Stimulated activated CD4-positive, alpha-beta T cell treated with anti-CD3 and anti-CD28 coated beads, Interleukin-1b, Interleukin-23, amount 100 ng/mL, for 48 hours (primary cell): ENCODE measurements around the gene C4orf33.

Experiments used
- DNase-seq: peaks from one replicate; pipeline ENCODE4 v3.0.0-alpha.2; 2020

Gene C4orf33

DNA sequence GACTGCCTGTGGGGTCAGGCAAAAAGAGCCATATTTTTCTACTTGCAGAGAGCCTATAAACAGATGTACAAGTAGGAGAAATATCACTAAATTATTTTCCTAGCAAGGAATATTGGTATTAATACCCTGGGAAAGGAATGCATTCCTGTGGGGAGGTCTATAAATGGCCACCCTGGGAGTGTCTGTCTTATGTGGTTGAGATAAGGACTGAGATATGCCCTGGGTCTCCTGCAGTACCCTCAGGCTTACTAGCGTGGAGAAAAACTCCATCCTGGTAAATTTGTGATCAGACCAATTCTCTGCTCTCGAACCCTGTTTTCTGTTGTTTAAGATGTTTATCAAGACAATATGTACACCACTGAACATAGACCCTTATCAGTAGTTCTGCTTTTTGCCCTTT lies 35.4 kb downstream of the C4orf33 start:
- no peak for DNase-seq

- no peak for DNase-seq
These were observed 40.5 kb downstream of the C4orf33 start for GRCh38 chr4:129136433-129136832.

GRCh38 chr4:129138810-129139496 lies 43.0 kb downstream of the C4orf33 start:
- DNase-seq, result no peak

GRCh38 chr4:129140521-129140920 lies 44.6 kb downstream of the C4orf33 start:
- no peak for DNase-seq

DNA sequence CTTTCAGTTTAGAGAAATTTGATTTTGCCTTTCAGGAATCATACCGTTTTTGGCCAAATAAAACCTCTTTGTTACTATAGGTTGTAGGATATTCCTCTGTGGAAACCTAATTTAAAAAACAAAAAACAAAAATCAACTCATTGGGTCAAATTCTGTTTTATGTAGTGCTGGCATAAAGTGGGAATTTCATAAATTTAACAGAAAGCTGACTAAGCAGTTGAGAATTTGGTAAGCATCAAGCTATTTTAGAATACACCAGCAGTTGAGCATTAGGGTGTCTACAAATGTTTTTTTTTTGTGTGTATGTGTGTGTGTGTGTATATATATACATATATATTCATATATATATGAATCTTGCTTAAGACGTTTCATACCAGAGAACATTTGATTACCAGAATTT lies 47.4 kb downstream of the C4orf33 start:
- no peak for DNase-seq

- DNase-seq, result no peak
These were observed 48.8 kb downstream of the C4orf33 start for GRCh38 chr4:129144755-129145206.

DNA sequence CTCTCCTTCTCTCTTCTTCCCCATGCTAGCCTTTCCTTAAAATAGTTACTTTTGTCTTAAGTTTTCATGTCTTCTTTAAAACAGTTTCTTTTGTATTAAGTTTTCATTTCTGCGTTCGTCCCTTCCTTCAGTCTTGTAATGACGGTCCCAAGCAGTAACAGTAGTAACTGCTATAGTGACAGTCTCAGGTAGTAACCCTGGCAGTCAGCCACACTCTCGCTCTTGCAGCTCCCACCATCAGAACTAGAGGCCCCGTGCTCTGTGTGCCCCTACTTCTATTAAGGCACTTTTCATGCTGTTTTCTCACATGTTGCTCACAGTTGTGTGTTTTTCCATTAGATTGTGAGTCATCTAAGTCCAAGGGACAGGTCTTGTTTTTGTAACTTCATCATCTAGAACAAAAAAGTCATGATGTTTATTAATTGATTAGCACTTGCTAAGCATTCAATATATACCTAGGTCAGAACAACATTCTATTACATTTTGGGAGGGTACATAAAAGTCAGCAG lies 49.3 kb downstream of the C4orf33 start:
- no peak for DNase-seq

DNA sequence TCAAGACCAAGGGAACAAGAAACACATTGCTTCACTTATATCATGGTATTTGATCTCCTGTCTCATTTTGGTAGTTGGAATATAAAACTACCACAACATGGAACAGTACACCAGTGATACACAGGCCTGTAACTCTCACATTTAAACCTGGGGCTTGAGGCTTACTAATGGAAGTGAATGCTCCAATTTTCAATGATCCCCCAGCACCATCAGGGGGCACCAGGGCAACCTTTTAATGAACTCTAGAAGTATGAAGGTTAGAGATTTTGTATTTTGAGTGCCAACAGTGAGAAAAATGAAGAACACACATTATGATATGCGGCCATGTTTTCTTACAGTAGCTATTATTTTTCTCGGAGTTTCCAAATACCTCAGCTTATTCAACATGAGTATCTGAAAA lies 50.7 kb downstream of the C4orf33 start:
- DNase-seq, result no peak

- DNase-seq, result no peak
These were observed 52.9 kb downstream of the C4orf33 start for GRCh38 chr4:129148892-129149291.

DNA sequence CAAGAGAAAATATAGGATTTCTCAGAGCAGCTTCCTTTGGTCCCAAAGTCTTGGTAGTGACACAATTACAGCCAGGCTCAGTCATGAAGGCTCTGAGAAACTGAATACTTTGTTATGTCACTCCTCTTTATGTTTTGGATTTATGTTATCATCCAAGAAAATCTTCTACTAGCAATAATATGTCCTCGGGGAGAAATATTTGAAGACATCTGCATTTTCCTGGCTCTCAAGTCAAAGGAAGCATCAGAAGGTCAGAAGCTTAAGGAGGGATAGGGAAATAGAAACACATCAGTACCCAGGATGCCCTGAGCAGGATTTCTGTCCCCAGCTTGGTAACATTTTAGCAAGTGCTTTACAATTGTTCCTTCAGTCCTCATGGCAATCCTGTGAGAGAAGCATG lies 54.0 kb downstream of the C4orf33 start:
- DNase-seq, result no peak

DNA sequence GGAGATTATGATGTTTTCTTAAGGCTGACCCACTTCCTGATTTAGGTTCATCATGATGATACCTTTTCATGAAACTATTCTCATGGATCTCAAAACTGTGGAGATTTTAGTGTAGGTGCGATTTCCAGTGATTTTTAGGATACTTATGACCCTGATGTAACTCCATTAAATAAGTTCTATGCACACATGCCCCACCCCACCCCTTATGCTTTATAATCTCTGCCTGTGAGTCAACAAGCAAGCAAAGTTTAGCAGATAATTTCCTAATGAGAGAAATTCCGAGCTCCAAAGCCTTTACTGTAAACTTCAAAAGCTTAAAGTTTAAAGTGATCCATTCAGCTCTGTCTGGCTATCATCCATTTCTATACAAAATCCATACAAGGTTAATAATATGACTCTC lies 56.4 kb downstream of the C4orf33 start:
- no peak for DNase-seq

DNA sequence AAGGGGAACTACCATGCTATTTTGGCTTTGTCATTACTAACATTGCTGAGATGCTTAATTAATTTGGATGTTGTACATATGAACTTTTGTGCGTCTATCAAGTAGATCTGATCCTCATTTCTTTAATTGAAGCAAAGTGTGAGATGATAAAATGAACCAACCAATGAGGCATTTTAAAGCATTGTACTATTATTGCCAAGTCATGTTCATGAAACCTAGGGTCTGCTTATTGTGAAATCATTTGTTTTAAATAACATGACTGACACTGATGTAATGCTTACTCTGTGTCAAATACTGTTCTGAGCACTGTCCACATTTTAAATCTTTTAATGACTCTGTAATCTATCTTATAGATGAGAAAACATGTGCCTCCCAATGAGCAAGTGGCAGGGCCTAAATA lies 57.7 kb downstream of the C4orf33 start:
- DNase-seq, result no peak

DNA sequence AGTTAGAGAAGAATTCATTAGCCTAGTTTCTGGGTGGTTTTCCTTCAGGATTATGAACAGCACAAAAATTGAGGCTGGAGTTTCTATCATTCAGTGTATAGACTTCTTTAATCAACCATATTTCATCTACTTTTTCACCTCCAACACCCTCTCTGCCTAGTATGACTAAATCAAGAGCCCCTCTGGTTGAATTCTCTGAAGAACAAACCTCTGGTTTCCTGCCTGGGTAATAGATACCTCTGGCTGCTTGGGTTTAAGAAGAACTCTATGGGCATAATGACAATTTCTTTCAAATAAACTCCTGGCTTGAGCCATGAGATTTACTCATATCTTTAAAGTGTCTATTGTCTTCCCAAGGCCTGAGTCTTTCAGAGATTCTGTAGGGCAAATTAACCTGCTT lies 66.5 kb downstream of the C4orf33 start:
- no peak for DNase-seq

DNA sequence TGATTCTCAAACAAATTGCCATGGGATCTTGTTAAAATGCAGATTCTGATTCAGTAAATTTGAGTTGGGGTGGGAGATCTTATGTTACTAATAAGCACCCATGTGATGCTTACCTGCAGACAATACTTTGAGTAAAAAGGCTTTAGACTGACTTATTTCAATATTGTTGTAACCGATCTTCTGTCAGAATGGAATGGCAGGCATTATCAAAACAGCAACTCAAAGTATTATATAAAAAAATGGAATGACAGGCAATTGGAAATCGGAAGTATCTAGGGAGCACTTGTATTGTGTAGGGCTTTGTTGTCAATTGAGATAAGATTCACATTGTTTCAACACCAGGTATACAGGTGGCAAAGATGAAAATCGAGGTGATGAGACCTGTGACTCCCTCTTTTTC lies 67.5 kb downstream of the C4orf33 start:
- no peak for DNase-seq

DNA sequence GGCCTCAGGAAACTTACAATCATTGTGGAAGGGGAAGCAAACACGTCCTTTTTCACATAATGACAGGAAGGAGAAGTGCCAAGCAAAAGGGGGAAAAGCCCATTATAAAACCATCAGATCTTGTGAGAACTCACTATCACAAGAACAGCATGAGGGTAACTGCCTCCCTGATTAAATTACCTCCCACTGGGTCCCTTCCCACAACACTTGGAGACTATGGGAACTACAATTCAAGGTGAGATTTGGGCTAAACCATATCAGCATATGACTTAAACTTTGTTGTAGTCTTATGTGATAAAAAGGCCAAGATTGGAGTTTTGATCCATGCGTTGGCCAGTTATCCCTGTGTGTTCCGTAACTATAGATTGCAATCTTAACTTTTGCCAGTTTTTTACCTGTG lies 68.3 kb downstream of the C4orf33 start:
- no peak for DNase-seq
